Spleen (tissue), 7 donors: ENCODE results near the gene SLC9C1.

Source experiments
- POLR2AphosphoS5 ChIP-seq, 3 donors: sonication (generic); formaldehyde crosslinking; IDR thresholded peaks; one replicate each; pipeline ENCODE4 v1.5.1; 2017; ENCODE audit warnings: antibody characterized with exemption in 3 of 3
- TF ChIP-seq, protein P1 (sequence below), 11 experiments: fragments of 200-600 bp in 7 of 11; fragments of 450-650 bp in 4 of 11; sonication (generic) in 4 of 11; IDR thresholded peaks in 8 of 11; conservative IDR thresholded peaks in 3 of 11; 1 replicate in 7 of 11; 2 replicates in 4 of 11; pipeline versions ENCODE4 v1.4.0 to v1.8.0; 2016 to 2021; ENCODE audit warnings: antibody characterized with exemption in 11 of 11, inconsistent platforms in 4 of 11, mild to moderate bottlenecking in 1 of 11
- donor health status: DM: no; HTN: no; CAD: no; lungs with moderate emphysema.
- donor health status: DM: no; HTN: no; CAD: no.
- donor health status: DM: no; HTN: no; CAD: no.

- TF ChIP-seq, protein P1, sequence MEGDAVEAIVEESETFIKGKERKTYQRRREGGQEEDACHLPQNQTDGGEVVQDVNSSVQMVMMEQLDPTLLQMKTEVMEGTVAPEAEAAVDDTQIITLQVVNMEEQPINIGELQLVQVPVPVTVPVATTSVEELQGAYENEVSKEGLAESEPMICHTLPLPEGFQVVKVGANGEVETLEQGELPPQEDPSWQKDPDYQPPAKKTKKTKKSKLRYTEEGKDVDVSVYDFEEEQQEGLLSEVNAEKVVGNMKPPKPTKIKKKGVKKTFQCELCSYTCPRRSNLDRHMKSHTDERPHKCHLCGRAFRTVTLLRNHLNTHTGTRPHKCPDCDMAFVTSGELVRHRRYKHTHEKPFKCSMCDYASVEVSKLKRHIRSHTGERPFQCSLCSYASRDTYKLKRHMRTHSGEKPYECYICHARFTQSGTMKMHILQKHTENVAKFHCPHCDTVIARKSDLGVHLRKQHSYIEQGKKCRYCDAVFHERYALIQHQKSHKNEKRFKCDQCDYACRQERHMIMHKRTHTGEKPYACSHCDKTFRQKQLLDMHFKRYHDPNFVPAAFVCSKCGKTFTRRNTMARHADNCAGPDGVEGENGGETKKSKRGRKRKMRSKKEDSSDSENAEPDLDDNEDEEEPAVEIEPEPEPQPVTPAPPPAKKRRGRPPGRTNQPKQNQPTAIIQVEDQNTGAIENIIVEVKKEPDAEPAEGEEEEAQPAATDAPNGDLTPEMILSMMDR (IDR thresholded peaks at IDR 0.05 in 8 of 11, conservative IDR thresholded peaks at IDR 0.05 in 3 of 11), result no peak
- no peak for TF ChIP-seq POLR2AphosphoS5 (IDR thresholded peaks at IDR 0.05)
Measured at GRCh38 chr3:112303764-112304325, 9.8 kb upstream of the SLC9C1 start.
